Adrenal gland (tissue), 12 donors: ENCODE data around the gene PHF21A. TPM values are rescaled to one million over a fixed set of nuclear protein-coding genes. Genes with fewer than 3 reads are reported as not detected.
"Not testable (repeated sequence)": the region's sequence is repeated elsewhere in the genome, so short reads cannot be mapped to it uniquely, and the experiment has no call there.

Experiments used
- DNase-seq, 7 donors: peaks; one replicate each; pipeline ENCODE4 v3.0.0-alpha.2; 2019 to 2020
- H3K27ac ChIP-seq, 5 donors: fragments of 200-600 bp; sonication (generic) in 4 of 5; 1 replicate in 3 of 5; 2 replicates in 2 of 5; pipeline versions ENCODE4 v1.5.1 to v1.8.0; 2016 to 2020; ENCODE audit warnings: mild to moderate bottlenecking in 1 of 5
- H3K27me3 ChIP-seq: fragments of 200-600 bp; 2 replicates; pipeline ENCODE4 v1.8.0; 2021
- H3K36me3 ChIP-seq, 2 donors: fragments of 200-600 bp; replicated peaks in 1 of 2; 1 replicate in 1 of 2; 2 replicates in 1 of 2; pipeline versions ENCODE4 v1.5.1 to v1.8.0; 2018 to 2022
- H3K4me1 ChIP-seq, 2 donors: fragments of 200-600 bp; replicated peaks in 1 of 2; 1 replicate in 1 of 2; 2 replicates in 1 of 2; pipeline versions ENCODE4 v1.5.1 to v1.8.0; 2018 to 2021
- H3K4me3 ChIP-seq, 4 donors: fragments of 200-600 bp; sonication (generic) in 3 of 4; one replicate each; pipeline ENCODE4 v1.5.1; 2016 to 2018
- H3K9me3 ChIP-seq, 3 donors: fragments of 200-600 bp; sonication (generic) in 1 of 3; replicated peaks in 1 of 3; 1 replicate in 2 of 3; 2 replicates in 1 of 3; pipeline versions ENCODE4 v1.5.1 to v1.8.0; 2016 to 2021
- POLR2A ChIP-seq, 2 donors: fragments of 450-650 bp; IDR thresholded peaks; one replicate each; pipeline ENCODE4 v1.6.1; 2017; ENCODE audit warnings: antibody characterized with exemption in 2 of 2, mild to moderate bottlenecking in 2 of 2, moderate library complexity in 1 of 2
- WGBS, 4 donors: extraction: QIAGEN DNeasy Blood & Tissue Kit in 2 of 4; methylation state at CpG; one replicate each; pipeline versions ENCODE4 v1.1.5 to v1.1.7; 2013 to 2017; 5-methylcytosine and 5-hydroxymethylcytosine counted together
- intact Hi-C, 2 donors: fragments of 100-400 bp; cut with DNase I; formaldehyde crosslinking; loops; one replicate each; pipeline versions ENCODE4 v1.14.1 to v1.15.0; 2022 to 2023
- polyA plus RNA-seq, 3 donors: library from polyadenylated mRNA; stranded (reverse); fragments of 200-250 nt in 2 of 3; fragments of 350-450 nt in 1 of 3; fragmentation: Illumina TruSeq in 1 of 3; extraction: RNeasy Lipid Tissue Mini Kit (QIAGEN cat#74804) in 1 of 3; gene quantifications; one replicate each; pipeline ENCODE4 v1.2.3, GENCODE V29; 2013 to 2014
- total RNA-seq, 9 donors: library from RNA; depleted of rRNA in 4 of 9; stranded (reverse); fragments of >200 nt in 4 of 9; fragments of 120-200 nt in 1 of 9; fragmentation: NEBNext Ultra II Directional in 1 of 9; extraction: Animal tissue kit (Norgen Biotek cat#: 25700) in 1 of 9; gene quantifications; one replicate each; pipeline versions ENCODE4 v1.1.0 to v1.2.4, GENCODE V29; 2013 to 2023
- TF ChIP-seq, protein P1 (sequence below), 6 experiments: fragments of 450-650 bp in 4 of 6; fragments of 200-600 bp in 2 of 6; sonication (generic) in 1 of 6; IDR thresholded peaks; 1 replicate in 5 of 6; 2 replicates in 1 of 6; pipeline versions ENCODE4 v1.5.1 to v1.8.0; 2016 to 2021; ENCODE audit warnings: antibody characterized with exemption in 6 of 6, mild to moderate bottlenecking in 2 of 6, moderate library complexity in 1 of 6
- donor health status: healthy with polysubstance abuse.
- donor health status: Bipolar disorder and iron deficiency.
- donor health status: DM: yes; HTN: yes; CAD: no.
- donor health status: DM: no; HTN: no; CAD: no.
- donor health status: DM: no; HTN: no; CAD: no.
- donor health status: DM: yes; HTN: yes; CAD: no.

PHF21A gene
- total and polyA plus RNA-seq, 12 donors = 28.4 to 85.1 (median 40.0) TPM

DNA sequence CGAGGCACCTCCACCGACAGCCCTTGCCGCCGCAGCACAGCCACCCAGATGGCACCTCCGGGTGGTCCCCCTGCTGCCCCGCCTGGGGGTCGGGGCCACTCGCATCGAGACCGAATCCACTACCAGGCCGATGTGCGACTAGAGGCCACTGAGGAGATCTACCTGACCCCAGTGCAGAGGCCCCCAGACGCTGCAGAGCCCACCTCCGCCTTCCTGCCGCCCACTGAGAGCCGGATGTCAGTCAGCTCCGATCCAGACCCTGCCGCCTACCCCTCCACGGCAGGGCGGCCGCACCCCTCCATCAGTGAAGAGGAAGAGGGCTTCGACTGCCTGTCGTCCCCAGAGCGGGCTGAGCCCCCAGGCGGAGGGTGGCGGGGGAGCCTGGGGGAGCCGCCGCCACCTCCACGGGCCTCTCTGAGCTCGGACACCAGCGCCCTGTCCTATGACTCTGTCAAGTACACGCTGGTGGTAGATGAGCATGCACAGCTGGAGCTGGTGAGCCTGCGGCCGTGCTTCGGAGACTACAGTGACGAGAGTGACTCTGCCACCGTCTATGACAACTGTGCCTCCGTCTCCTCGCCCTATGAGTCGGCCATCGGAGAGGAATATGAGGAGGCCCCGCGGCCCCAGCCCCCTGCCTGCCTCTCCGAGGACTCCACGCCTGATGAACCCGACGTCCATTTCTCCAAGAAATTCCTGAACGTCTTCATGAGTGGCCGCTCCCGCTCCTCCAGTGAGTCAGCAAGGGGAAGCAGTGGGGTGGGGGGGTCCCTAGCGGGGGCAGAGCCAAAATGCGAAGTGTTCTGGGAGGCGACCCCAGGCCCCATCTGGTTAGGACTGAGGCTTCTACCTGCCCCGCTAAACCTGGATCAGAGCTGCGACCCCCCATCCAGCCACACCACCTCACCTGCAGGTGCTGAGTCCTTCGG is 218.5 kb downstream of the PHF21A start:
- intact Hi-C loops = no loop called here
- Histone ChIP-seq H3K27me3 (no peaks in the 10 kb centered on the region), H3K4me3 (no peak overlapping the region), H3K27ac (no peak overlapping the region), H3K4me1 (peaks cover 13 to 31% of the 10 kb centered on the region in 2 donors), H3K9me3 (no peaks in the 10 kb centered on the region), H3K36me3 (peaks cover 0 to 32% of the 10 kb centered on the region in 2 donors)
- 89 to 93% (median 91%) methylated on average over 17 to 56 of the region's 56 CpGs for WGBS, 4 donors
- no peak for DNase-seq
- TF ChIP-seq POLR2A (IDR thresholded peaks at IDR 0.05) = no peak
- TF ChIP-seq, protein P1, sequence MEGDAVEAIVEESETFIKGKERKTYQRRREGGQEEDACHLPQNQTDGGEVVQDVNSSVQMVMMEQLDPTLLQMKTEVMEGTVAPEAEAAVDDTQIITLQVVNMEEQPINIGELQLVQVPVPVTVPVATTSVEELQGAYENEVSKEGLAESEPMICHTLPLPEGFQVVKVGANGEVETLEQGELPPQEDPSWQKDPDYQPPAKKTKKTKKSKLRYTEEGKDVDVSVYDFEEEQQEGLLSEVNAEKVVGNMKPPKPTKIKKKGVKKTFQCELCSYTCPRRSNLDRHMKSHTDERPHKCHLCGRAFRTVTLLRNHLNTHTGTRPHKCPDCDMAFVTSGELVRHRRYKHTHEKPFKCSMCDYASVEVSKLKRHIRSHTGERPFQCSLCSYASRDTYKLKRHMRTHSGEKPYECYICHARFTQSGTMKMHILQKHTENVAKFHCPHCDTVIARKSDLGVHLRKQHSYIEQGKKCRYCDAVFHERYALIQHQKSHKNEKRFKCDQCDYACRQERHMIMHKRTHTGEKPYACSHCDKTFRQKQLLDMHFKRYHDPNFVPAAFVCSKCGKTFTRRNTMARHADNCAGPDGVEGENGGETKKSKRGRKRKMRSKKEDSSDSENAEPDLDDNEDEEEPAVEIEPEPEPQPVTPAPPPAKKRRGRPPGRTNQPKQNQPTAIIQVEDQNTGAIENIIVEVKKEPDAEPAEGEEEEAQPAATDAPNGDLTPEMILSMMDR (IDR thresholded peaks at IDR 0.05) = no peak

DNA sequence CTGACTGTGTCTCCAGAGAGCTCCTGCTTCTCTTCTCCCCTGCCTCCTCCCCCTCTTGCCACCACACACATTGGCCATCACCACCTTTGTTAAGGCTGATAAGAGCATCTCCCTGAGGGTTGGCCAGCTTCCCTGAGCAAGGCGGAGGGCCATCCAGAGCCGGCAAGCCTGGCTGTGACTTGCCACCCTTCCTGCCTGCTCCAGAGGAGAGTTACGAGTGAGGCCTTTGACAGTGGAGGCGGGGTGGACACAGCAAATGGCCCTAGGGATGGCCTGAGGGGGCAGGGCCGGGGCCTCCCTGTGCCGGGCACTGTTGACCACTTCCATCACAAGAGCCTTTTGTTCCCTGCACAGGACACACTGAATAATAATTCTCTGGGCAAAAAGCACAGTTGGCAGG is 219.6 kb downstream of the PHF21A start:
- Histone ChIP-seq H3K27me3 (no peaks in the 10 kb centered on the region), H3K36me3 (peaks cover 0 to 32% of the 10 kb centered on the region in 2 donors), H3K4me3 (no peak overlapping the region), H3K9me3 (no peaks in the 10 kb centered on the region), H3K27ac (peak overlapping the region in 1 of 5 donors; percentile 85), H3K4me1 (peaks cover 13 to 22% of the 10 kb centered on the region in 2 donors)
- intact Hi-C loops = no loop called here
- 75 to 77% (median 76%) methylated on average over 5 to 6 of the region's 6 CpGs; no CpG with 5 or more reads in 1 of the 4 donors for WGBS, 4 donors
- TF ChIP-seq, protein P1 (IDR thresholded peaks at IDR 0.05) = no peak
- TF ChIP-seq POLR2A (IDR thresholded peaks at IDR 0.05) = no peak
- no peak for DNase-seq

DNA sequence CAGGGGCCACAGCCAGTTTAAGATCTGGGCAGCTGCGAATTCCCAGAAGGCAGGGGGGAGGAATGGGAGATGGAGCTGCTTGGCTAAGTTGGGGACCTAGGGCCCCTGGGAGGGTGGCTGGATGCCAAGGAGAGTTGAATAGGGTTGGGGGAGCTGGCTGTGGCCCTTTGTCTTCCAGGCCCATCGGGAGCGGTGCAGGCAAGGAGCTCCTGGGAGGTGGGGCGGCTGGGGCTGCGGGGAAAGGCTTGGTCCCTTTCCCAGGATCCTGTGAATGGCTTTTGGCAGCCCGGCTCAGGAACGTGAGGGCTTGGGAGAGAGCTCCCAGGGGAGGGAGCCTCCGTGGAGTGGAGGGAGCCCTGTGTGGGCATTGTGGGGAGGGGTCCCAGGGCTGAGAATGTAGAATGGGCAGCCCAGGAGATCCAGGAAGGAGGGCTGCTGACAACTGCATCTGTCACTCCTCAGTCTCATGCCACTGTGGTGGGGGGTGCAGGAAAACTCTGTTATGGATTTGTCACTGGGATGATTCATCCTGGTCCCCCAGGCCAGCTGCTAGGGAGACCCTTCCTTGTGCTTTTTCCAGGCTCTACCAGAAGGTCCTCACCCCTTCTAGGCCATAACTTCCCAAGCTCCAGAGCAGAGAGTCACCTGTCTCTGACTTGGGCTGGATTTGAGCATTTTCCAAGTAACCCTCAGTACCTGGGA is 220.2 kb downstream of the PHF21A start:
- Histone ChIP-seq H3K27me3 (no peaks in the 10 kb centered on the region), H3K9me3 (no peaks in the 10 kb centered on the region), H3K4me1 (peaks cover 13 to 22% of the 10 kb centered on the region in 2 donors), H3K27ac (peak overlapping the region in 2 of 5 donors; percentile 10 to 85), H3K4me3 (peak overlapping the region in 1 of 4 donors; percentile 91), H3K36me3 (peaks cover 0 to 32% of the 10 kb centered on the region in 2 donors)
- TF ChIP-seq, protein P1 (IDR thresholded peaks at IDR 0.05) = no peak
- TF ChIP-seq POLR2A (IDR thresholded peaks at IDR 0.05) = no peak
- WGBS, 4 donors = 11 to 38% (median 23%) methylated on average over 8 of the region's 8 CpGs
- peak in 4 of 7 donors; percentile 46 to 58 (median 56) for DNase-seq
- intact Hi-C loops = no loop called here

DNA sequence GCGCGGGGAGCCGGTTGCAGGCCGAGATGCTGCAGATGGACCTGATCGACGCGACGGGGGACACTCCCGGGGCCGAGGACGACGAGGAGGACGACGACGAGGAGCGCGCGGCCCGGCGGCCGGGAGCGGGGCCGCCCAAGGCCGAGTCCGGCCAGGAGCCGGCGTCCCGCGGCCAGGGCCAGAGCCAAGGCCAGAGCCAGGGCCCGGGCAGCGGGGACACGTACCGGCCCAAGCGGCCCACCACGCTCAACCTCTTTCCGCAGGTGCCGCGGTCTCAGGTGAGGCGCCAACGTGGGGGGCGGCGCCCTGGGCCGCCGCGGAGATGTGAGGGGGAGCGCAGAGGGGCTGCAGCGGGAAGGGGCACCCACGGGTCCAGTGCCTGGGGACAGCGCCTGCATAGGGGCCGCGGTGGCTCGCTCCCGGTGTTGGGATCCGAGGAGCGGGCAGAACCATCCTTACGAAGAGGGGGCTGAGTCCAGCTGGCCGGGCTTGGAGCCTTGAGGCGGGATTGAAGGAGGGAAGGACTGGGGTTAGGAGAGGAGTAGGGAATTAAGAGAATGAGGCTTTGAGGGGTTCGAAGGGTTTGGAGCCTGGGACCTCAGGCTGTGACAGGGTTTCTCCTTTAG is 221.0 kb downstream of the PHF21A start:
- TF ChIP-seq POLR2A (IDR thresholded peaks at IDR 0.05) = peak in 1 of 2 donors; percentile 28
- peak overlapping the region in 2 of 5 donors; percentile 85 to 94 for H3K27ac ChIP-seq
- 2 to 5% (median 3%) methylated on average over 11 to 34 of the region's 59 CpGs for WGBS, 4 donors
- peak overlapping the region in 3 of 4 donors; percentile 40 to 91 (median 43) for H3K4me3 ChIP-seq
- DNase-seq, intact Hi-C loops, H3K27me3 ChIP-seq, H3K9me3 ChIP-seq: not testable (repeated sequence)
- peaks cover 13 to 22% of the 10 kb centered on the region in 2 donors for H3K4me1 ChIP-seq
- peaks cover 0 to 29% of the 10 kb centered on the region in 2 donors for H3K36me3 ChIP-seq
